HT1080 (cell line): ENCODE measurements around the gene MSH5. TPM values are rescaled to one million over a fixed set of nuclear protein-coding genes. Genes with fewer than 3 reads are reported as not detected.
"Not testable (repeated sequence)": the region's sequence is repeated elsewhere in the genome, so short reads cannot be mapped to it uniquely, and the experiment has no call there.

Source experiments
- DNase-seq: peaks from one replicate; pipeline ENCODE4 v3.0.0-alpha.2; 2015; ENCODE audit warnings: low read depth
- polyA plus RNA-seq, 2 experiments: library from polyadenylated mRNA; depleted of rRNA; stranded (reverse); fragments of >200 nt; gene quantifications; 2 replicates each; pipeline ENCODE4 v1.2.3, GENCODE V29; 2015
- total RNA-seq: library from RNA; depleted of rRNA; stranded (reverse); fragments of >200 nt; shearing (Covaris generic); gene quantifications from 2 replicates; pipeline ENCODE4 v1.2.3, GENCODE V29; 2014; rRNA removed

Gene MSH5
- 9.5 and 10.2 TPM in 2 replicates for total RNA-seq
- polyA plus RNA-seq (2015; cell fraction: cytosol; rRNA removed), result 6.3 and 6.8 TPM in 2 replicates
- 117 and 128 TPM in 2 replicates for polyA plus RNA-seq (2015; cell fraction: nucleus; rRNA removed)

DNA sequence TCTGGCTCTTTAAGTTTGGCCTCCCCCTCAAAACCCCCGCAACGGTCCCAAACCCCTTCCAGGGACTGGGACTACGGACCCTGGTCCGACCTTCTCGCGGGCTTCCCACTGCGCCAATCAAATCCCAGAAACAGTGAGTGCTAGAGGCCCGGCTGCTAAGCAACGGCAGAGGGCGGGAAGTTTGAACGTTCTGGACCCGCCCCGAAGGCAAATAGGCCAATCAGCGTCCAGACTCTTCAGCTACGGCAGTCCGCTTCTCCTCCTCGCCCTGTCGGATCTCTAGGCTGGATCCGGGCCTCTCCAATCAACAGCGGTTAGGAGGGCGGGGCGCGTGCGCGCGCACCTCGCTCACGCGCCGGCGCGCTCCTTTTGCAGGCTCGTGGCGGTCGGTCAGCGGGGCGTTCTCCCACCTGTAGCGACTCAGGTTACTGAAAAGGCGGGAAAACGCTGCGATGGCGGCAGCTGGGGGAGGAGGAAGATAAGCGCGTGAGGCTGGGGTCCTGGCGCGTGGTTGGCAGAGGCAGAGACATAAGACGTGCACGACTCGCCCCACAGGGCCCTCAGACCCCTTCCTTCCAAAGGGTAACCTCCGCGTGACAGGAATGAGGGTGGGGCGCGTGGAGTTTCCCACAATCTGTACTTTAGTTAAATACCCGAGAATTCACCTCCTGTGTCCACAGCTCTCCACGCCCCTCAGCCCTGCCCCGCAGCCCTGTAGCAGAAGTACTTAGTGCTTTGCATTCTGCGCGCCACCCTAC lies at the start of gene MSH5:
Gene MSH5 (plus strand): TSS at position 367 of the 758 bp plus-strand sequence. CDS start 462 bp downstream, outside the sequence.
- DNase-seq, result peak; percentile 100

DNA sequence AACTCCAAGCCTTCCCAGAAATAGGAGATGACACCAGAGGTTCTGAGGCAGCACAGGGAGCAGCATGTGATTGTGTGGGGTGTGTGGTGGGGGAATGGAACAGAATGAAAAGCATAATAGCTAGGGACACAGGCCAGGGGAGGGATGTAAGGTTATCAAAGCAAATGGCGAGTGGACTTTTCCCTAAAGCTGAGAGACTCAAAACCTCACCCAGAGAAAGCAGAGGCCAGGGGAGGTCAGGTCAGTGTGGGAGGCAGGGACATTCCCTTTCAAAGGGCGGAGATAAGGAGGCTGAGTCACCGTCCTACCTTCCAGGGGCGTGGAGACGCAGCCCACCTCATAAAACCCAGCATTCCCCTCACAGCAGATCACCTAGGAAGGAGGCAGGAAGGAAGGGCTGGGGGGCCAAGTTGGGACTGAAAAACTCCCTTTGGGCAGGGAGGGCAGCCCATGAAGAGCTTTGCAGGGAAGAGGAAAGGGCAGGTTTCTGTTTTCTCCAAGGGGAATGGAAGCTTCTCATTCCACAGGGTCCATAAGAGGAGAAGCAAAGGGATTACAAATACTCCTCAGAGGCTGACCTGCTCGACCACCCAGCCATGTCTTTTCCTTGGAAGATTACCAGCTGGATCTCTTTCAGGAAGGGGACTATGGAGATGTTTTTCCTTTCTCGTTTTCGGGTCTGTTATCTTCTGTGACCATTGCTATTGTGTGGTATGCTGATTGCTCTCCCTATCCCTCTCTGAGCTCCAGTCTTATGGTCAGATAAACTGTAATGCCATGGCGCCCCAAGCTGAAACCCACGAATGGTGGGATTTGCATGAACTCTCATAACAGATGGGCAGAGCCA lies 49.4 kb upstream of the MSH5 start:
- DNase-seq, result no peak

DNA sequence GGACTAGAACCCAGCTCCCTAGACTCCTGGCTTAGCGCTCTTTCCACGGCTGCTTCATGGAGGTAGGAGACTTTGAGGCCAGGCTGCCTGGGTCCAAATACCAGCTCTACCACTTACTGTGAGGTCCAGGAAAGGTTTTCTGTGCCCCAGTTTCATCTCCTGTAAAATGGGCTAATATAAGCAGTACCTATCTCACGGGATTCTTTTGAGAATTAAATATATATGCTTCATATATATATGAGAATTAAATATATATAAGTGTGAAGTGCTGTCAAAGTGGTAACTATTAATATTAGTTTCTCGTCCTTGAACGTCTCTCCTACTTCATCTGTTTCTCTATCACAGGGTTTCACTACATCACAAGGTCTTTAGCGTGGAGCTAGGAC lies 48.7 kb upstream of the MSH5 start:
- DNase-seq, result no peak

DNA sequence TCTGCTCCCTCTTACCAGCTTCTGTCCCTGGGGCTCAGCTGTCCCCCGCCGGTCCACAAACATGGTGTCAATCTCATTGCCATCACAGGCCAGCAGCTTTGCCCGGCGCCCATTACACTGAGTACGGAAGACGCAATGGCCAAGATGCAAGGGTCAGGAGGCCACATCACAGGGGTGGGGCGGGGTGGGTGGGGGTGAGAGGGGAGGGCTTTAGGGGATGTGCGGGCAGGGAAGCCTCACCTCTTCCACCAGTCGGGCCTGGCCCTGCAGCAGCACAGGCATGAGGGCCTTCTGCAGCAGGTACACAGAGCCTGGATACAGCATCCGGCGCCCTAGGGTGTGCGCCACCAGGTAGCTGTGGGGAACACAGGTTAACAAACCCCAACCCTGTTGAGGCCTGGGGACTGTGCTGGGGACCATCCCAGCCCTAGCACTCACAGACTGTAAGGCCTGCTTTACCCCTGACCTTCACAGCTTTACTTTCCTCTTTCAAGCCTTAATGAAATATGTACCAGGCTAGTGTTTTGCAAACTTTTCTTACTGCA lies 48.2 kb upstream of the MSH5 start:
- no peak for DNase-seq

DNA sequence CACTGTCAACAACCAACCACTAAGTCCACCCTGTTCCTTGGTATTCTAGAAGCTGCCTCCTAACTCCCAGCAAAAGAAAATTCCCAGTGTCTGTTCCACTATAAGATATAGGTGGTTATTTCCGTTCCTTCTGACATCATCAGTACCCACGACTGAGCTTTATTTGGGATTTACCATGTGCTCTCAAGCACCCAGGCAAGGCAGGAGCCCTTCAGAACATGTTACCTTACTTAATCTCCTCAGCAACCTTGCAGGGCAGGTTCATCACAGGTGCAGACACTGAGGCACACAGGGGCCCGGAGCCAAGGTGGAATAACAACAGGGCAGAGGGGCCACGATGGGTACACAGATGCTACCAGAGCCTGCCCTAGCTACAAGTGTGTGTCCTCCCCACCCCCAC lies 47.5 kb upstream of the MSH5 start:
- no peak for DNase-seq

DNA sequence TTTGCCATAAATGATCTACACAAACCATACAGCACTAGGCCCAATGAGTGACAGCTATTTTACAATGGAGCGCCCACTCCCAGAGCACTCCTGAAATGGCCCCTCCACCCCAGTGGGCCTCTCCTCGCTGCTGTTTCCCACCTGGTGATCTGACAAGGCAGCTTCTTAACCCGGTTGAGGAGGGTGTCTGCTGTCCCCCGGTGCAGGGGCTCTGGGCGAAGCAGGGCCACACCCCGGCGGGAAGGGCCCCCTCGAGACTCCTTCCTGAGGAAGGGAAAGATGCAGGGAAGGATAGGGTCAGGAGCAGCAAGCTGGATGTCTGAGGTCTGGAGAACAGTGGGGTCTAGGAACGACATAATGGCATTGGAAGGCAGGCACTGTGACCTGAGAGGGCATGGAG lies 46.9 kb upstream of the MSH5 start:
- no peak for DNase-seq

DNA sequence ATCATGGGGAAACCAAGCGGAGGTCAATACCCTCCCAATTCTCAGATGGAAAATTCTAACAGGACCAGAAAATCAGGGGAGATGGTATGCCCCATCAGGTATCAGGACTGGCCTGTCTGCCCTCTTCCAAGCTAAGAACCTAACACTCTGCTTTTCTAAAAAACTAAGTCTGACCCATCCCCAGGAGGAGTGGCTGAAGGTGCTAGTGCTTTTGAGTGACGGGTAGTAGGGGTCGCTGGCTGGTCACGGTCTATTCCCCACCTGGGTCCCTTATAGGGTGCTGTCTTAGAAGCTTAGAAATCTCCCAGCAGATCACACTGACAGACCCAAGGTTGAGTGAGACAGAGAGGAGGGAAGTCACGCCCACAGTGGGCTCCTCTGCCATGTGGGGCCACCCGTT lies 46.3 kb upstream of the MSH5 start:
- no peak for DNase-seq

DNA sequence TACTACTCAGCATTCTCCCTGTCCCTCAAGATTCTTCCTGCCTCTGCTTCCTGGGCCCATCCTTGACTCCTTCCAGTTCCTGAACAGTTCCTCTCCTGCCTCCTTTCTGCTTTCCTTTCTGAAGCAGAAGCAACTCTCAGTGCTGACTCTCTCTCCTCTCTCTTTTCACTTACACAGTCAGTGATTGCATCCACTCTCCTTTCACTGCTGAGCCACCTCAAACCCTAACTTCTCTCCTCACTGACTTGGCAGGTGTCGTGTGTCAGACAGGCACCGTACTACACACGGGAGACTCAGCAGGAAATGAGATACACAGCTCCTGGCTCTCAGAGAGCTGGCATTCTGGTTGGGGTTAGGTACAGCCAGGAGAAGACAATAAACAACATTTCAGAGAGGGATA lies 42.2 kb upstream of the MSH5 start:
- no peak for DNase-seq

DNA sequence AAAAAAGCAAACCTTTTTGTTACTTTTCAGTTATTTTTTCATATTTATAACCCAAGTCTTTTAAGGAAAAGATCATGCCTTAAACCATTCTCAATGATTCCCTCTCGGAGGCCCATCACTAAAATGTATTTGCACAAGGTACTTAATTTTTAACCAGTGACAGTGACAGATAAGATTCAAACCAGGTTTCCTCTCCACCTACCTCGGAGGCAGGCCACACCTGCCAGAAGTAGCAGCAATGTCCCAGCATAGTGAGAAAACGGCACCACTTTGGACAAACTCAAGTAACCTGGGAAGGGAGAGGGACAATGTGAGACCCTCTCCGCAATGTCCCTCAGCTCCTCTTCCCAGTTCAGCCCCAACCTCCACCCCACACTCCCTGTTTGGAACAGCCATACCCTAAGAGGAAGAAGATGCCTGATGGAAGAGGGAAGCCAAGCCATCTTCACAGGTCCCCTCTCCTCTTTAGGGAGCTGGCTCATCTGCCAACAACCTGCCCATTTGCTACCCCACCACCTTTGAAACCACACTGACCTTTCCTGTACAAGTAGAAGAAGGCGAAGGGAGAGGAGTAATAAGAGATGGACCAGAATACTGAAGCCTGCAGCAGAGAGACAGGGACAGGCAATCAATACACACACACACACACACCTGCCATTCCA lies 38.9 kb upstream of the MSH5 start:
- no peak for DNase-seq

DNA sequence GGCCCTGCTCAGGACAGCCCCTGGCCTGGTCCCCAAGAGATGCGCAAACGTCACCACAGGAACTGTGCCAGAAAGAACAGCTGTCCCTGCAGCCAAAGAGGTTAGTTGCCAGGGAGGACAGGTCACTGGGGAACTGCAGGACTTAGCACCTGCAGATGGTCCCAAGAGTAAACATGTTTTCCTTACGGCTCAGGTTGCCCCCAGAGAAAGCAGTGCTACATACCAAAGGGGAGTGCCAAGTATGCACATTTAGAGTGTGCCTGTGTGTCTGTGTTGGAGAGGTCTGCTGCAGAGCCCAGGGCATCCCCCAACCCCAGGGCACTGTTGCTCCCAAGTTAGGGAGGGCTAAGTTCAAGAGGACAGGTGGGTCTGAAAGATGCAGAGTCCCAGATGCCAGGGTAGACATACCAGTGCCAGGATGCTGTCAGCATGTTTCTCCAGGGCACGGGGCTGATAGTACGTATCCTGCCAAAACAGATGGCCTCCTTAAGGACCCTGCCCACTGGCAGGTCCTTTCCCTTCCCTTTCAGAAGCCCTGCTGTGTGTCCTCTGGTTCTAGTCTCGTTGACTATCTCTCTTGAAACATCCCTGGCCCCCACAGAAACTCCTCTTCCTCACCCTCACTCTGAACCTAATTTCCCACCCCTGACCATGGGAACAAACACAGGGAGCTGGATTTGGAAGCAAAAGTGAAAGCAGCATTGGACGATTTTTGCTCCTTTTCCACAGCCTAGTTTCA lies 38.0 kb upstream of the MSH5 start:
- no peak for DNase-seq

DNA sequence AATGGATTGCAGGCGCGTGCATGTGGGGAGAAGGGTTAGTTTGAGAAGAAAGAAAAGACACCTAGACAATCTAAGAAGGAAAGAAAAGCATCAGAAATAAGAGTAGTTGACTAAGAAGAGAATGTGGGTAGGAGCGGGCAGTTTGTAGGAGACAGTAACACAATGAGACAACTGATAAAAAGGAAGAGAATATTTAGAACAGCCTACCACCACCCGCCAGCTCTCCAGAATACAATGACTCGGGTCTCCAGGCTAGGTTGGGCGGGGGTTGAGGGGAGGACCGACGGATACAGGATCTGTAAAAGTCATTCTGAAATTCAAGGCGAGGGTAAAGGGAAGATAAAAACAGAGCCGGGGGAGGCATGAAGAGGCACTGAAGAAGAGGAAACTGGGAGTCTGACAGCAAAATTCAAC lies 37.4 kb upstream of the MSH5 start:
- DNase-seq, result no peak

DNA sequence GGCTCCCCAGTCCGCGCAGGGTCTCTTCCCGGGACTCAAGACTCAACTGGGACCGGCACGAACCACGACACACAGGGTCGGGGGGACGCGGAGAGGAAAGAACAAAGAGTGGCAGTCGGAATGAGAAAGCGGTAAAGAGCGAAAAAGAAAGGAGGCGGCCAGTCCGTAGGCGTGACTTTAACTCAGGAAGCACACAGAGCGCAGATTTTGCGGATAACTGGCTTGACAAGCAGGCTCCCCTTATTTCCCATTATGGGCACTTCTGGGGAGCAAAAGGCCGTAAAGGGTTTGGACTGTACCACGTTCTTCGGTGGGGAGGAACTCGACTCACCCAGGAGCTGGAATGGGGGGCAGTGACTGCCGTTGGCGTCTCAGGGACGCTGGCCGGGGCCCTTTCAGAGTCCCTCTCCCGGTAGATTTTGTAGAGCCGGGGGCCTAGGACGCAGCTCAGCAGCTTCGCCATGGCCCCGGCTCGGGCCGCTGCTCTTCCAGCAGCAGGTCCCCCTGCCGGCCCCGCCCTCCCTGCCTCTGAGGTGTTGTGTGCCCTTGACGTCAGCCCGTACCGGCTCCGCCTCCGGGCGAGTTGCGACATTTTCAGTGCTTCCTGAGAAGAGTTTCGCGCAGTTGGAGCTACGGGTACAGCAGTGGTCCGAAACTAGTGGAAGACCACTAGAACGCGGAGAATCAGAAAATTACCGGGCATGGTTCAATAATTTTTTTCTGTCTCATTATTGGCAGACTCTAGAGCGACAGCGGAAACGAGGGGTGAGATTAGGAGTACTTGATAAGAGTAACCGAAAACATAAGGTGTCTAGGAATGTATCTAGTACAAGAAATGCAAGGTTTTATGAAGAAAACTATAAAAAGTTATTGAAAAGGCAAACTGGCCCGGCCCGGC lies 36.7 kb upstream of the MSH5 start, which contains the start of gene ABHD16A:
Gene ABHD16A (minus strand): TSS at position 506 of the 898 bp plus-strand sequence. CDS start 43 bp downstream, at position 463.
- peak; percentile 97 for DNase-seq

DNA sequence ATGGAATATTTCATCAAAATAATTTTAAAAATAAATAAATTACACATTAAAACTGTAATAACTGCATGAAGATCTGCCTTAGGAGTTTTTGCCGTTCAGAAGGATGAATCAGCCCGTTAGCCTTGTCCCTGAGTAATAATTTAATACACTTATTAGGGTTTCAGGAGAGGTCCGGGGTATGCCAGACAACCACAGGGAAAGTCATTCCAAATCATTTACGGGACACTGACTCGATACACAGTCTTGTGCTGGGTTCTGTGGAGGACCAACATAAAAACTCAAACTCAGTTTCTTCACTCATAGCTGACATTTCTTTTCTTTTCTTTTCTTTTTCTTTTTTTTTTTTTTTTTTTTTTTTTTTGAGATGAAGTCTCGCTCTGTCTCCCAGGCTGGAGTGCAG lies 33.9 kb upstream of the MSH5 start:
- no peak for DNase-seq

DNA sequence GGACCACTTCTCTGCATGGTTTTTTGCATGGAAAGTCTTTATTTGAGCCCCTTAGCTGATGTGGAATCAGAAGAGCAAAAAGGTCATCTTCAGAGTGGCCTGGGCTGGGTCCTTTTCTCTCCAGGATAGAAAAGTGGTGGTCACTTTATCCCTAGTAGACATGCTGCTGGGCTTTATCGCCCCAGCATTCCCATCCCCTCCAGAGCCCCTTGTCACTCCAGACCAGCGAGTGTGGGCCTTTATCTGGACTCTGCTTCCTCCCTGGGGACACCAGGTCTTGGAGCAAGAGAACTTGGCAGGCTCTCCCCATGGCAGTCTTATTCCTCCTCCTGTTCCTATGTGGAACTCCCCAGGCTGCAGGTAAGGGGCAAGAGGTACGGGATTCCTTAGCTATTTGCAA lies 33.2 kb upstream of the MSH5 start, which contains the start of gene LY6G6F:
Gene LY6G6F (plus strand): TSS at position 268 of the 400 bp plus-strand sequence. CDS start 41 bp downstream, at position 309.
- DNase-seq, result no peak

DNA sequence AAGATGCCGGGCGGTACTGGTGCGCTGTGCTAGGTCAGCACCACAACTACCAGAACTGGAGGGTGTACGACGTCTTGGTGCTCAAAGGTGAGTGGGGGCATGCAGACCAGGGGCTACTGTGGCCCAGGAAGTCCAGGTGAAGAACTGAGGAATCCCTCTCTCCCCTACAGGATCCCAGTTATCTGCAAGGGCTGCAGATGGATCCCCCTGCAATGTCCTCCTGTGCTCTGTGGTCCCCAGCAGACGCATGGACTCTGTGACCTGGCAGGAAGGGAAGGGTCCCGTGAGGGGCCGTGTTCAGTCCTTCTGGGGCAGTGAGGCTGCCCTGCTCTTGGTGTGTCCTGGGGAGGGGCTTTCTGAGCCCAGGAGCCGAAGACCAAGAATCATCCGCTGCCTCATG lies 32.1 kb upstream of the MSH5 start:
- DNase-seq, result no peak

DNA sequence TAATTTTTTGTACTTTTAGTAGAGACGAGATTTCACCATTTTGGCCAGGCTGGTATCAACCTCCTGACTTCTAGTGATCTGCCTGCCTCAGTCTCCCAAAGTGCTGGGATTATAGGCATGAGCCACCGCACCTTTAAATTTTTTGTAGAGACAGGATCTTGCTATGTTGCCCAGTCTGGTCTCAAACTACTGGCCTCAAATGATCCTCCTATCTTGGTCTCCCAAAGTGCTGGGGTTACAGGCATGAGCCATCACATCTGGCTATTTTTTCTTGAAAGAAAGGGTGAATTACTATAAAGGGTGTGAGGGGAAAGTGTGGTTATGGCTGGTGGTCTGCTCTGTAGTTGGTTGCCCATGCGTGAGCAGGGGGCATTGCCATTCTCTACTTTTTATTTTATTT lies 31.6 kb upstream of the MSH5 start:
- no peak for DNase-seq

DNA sequence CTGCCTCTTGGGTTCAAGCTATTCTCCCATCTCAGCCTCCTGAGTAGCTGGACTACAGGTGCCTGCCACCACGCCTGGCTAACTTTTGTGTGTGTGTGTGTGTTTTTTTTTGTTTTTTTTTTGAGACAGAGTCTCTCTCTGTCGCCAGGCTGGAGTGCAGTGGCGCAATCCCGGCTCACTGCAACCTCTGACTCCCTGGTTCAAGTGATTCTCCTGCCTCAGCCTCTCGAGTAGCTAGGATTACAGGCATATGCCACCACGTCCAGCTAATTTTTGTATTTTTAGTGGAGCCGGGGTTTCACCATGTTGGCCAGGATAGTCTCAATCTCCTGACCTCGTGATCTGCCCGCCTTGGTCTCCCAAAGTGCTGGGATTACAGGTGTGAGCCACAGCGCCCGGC lies 30.6 kb upstream of the MSH5 start:
- DNase-seq, result not testable (repeated sequence)

DNA sequence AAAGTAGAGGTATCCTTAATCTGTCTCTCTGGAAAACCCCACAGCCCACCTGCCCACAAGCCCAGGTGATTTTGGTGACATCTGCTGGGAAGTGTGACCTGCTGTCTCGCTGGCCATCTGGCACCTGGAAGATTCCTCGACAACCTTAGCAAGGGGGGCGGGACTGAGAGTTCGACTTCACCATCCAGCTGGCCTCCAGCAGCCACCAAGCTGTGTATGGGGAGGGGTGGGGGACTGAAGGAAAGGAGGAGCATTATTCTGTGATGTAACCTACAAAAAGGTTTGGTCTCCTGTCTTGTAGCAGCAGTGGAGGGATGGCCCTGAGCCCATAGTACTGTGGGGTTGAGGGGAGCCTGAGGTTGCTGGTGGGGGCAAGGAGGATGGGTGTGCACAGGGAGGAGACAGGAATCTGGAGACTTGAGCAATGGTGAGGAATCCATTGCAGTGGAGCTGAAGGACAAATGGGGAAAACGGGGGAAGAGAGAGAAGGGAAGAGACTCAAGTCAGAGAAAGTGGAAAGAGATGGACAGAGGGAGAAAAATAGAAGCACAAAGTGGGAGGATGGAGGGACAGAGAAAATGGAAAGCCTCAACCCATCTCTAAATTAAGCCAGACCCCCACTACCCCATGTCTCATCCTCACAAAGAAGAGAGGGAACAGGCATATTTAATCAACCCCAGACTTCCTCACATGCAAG lies 29.1 kb upstream of the MSH5 start:
- DNase-seq, result no peak

DNA sequence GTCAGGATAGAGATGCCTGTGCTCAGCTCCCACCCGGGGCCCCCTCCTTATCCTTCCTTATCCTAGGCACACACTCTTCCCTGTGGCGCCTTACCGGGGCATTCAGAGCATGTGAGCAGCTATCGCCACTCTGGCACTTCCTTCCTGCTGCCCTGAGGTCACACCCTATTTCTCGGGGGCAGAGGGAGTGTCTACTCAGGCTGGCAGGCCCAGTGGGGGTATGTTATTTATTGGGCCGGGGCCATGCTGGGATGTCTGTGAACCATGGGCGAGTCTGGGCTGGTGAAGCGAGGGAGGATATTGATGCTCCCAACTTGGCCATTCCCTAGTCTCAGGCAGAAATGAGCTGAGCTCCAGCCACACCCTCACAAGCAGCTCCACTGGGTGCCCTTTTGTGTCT lies 28.6 kb upstream of the MSH5 start:
- no peak for DNase-seq
